Mesenchymal stem cell (in vitro differentiated cells and primary cell): ENCODE results near the gene KIAA0513.

Experiments used
- DNase-seq: peaks from one replicate; pipeline ENCODE4 v3.0.0-alpha.2; 2013
- H2AFZ ChIP-seq: one replicate; pipeline ENCODE4 v1.6.1; 2013; ENCODE audit warnings: low read depth, mild to moderate bottlenecking, control low read depth, inconsistent platforms, low read length, moderate library complexity
- H2AK5ac ChIP-seq: 2 replicates; pipeline ENCODE4 v1.6.1; 2013; ENCODE audit warnings: low read length, moderate library complexity, mild to moderate bottlenecking, inconsistent platforms; ENCODE audit not compliant: severe bottlenecking
- H2BK120ac ChIP-seq: one replicate; pipeline ENCODE4 v1.6.1; 2013; ENCODE audit warnings: low read depth, mild to moderate bottlenecking, inconsistent platforms, low read length, moderate library complexity
- H2BK12ac ChIP-seq, 2 experiments: one replicate each; pipeline ENCODE4 v1.6.1; 2013; ENCODE audit warnings: inconsistent platforms in 2 of 2, low read length in 2 of 2, mild to moderate bottlenecking in 2 of 2, moderate library complexity in 2 of 2, control low read depth in 1 of 2
- H2BK15ac ChIP-seq: one replicate; pipeline ENCODE4 v1.6.1; 2013; ENCODE audit warnings: mild to moderate bottlenecking, low read depth, inconsistent platforms; ENCODE audit not compliant: poor library complexity, severe bottlenecking
- H2BK5ac ChIP-seq: 2 replicates; pipeline ENCODE4 v1.6.1; 2013; ENCODE audit warnings: low read depth, mild to moderate bottlenecking, low read length, control low read depth, inconsistent platforms; ENCODE audit not compliant: poor library complexity, severe bottlenecking
- H3K14ac ChIP-seq, 2 experiments: one replicate each; pipeline ENCODE4 v1.6.1; 2013; ENCODE audit warnings: inconsistent platforms in 2 of 2, low read length in 2 of 2, control low read depth in 1 of 2, mild to moderate bottlenecking in 1 of 2, moderate library complexity in 1 of 2
- H3K18ac ChIP-seq, 2 experiments: one replicate each; pipeline ENCODE4 v1.6.1; 2013; ENCODE audit warnings: inconsistent platforms in 2 of 2, low read length in 2 of 2, control low read depth in 1 of 2, low read depth in 1 of 2, mild to moderate bottlenecking in 1 of 2
- H3K23ac ChIP-seq, 2 experiments: one replicate each; pipeline ENCODE4 v1.6.1; 2013; ENCODE audit warnings: inconsistent platforms in 2 of 2, low read length in 2 of 2, mild to moderate bottlenecking in 2 of 2, moderate library complexity in 2 of 2, control low read depth in 1 of 2
- H3K27ac ChIP-seq: 2 replicates; pipeline ENCODE4 v1.5.1; 2013; ENCODE audit warnings: mild to moderate bottlenecking, moderate library complexity, low read length, control low read depth, inconsistent platforms; ENCODE audit not compliant: poor library complexity, severe bottlenecking
- H3K27me3 ChIP-seq, 2 experiments: 2 replicates each; pipeline versions ENCODE4 v1.6.1 to v1.7.0; 2013; ENCODE audit warnings: low read length in 2 of 2, mild to moderate bottlenecking in 2 of 2, moderate library complexity in 2 of 2, control low read depth in 1 of 2, inconsistent platforms in 1 of 2; ENCODE audit not compliant: control insufficient read depth in 1 of 2, insufficient read depth in 1 of 2
- H3K36me3 ChIP-seq, 2 experiments: 2 replicates each; pipeline versions ENCODE4 v1.6.1 to v1.7.0; 2013; ENCODE audit warnings: low read length in 2 of 2, control low read depth in 1 of 2, inconsistent platforms in 1 of 2, low read depth in 1 of 2, mild to moderate bottlenecking in 1 of 2; ENCODE audit not compliant: insufficient read depth in 2 of 2, control insufficient read depth in 1 of 2
- H3K4ac ChIP-seq, 2 experiments: one replicate each; pipeline ENCODE4 v1.6.1; 2013; ENCODE audit warnings: inconsistent platforms in 2 of 2, low read length in 2 of 2, mild to moderate bottlenecking in 2 of 2, moderate library complexity in 2 of 2, control low read depth in 1 of 2, low read depth in 1 of 2
- H3K4me1 ChIP-seq: 2 replicates; pipeline ENCODE4 v1.6.1; 2013; ENCODE audit warnings: low read depth, low read length, control low read depth; ENCODE audit not compliant: control insufficient read depth, insufficient read depth
- H3K4me2 ChIP-seq: 2 replicates; pipeline ENCODE4 v1.6.1; 2013; ENCODE audit warnings: low read length, mild to moderate bottlenecking, inconsistent platforms; ENCODE audit not compliant: poor library complexity, severe bottlenecking
- H3K4me3 ChIP-seq, 2 experiments: 2 replicates each; pipeline versions ENCODE4 v1.5.1 to v1.7.0; 2013; ENCODE audit warnings: low read length in 2 of 2, mild to moderate bottlenecking in 2 of 2, control low read depth in 1 of 2, low read depth in 1 of 2; ENCODE audit not compliant: insufficient read depth in 1 of 2
- H3K79me1 ChIP-seq: replicated peaks from 2 replicates; pipeline ENCODE4 v1.6.1; 2013; ENCODE audit warnings: mild to moderate bottlenecking, control low read depth, low read length, inconsistent platforms; ENCODE audit not compliant: poor library complexity, severe bottlenecking
- H3K9ac ChIP-seq: 2 replicates; pipeline ENCODE4 v1.7.0; 2013; ENCODE audit warnings: mild to moderate bottlenecking, low read length, moderate library complexity
- H3K9me3 ChIP-seq: 2 replicates; pipeline ENCODE4 v1.7.0; 2013; ENCODE audit warnings: mild to moderate bottlenecking, low read length; ENCODE audit not compliant: control insufficient read depth
- H4K8ac ChIP-seq: one replicate; pipeline ENCODE4 v1.6.1; 2013; ENCODE audit warnings: inconsistent platforms, mild to moderate bottlenecking, low read length, moderate library complexity
- H4K91ac ChIP-seq: one replicate; pipeline ENCODE4 v1.6.1; 2013; ENCODE audit warnings: mild to moderate bottlenecking, low read length, inconsistent platforms
- WGBS: methylation state at CpG from one replicate; pipeline ENCODE4 v1.1.7; 2013; ENCODE audit warnings: mixed read lengths; 5-methylcytosine and 5-hydroxymethylcytosine counted together

KIAA0513 gene

DNA sequence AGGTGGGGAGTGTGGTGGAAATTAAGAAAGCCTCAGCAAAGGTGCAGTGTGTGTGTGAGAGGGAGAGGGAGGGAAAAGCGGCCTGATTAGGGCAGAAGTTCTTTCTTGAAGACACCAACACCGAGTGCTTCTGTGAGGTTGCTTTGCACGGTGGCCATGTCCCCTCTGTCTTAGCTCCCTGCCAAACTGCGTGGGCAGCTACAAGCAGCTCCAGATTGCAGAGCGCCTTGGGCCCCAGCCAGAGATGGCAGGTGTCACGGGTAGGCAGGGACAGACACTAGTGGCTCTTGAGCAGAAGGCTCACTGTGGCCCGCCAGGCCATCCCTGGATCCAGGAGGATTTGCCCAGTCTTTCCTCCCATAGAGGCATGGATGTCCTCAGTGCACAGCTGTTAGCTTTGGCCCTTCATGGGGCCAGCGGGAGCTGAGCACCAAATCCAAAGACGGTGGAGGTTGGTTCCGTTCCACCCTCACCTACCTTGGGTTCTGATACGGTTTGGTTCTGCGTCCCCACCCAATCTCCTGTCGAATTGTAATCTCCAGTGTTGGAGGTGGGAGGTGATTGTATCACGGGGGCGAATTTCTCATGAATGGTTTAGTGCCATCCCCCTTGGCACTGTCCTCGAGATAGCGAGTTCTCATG, 21.4 kb downstream of the KIAA0513 start:
- H2AK5ac ChIP-seq, result no peak overlapping the region
- 93% methylated on average over 17 of the region's 17 CpGs for WGBS
- peaks cover 2% of the 10 kb centered on the region for H3K79me1 ChIP-seq
- no peak overlapping the region for H3K4me2 ChIP-seq
- H3K36me3 ChIP-seq, result peaks cover 4 to 21% of the 10 kb centered on the region in 2 experiments
- no peak overlapping the region for H4K91ac ChIP-seq
- no peak for DNase-seq
- no peak overlapping the region for H2BK12ac ChIP-seq
- no peak overlapping the region for H4K8ac ChIP-seq
- no peak overlapping the region for H3K9ac ChIP-seq
- no peak overlapping the region for H3K27ac ChIP-seq
- peaks cover 0 to 12% of the 10 kb centered on the region in 2 experiments for H3K27me3 ChIP-seq
- peaks cover 3% of the 10 kb centered on the region for H3K4me1 ChIP-seq
- no peak overlapping the region for H3K4me3 ChIP-seq
- no peak overlapping the region for H2AFZ ChIP-seq
- H3K14ac ChIP-seq, result no peak overlapping the region
- no peak overlapping the region for H2BK15ac ChIP-seq
- H3K4ac ChIP-seq, result no peak overlapping the region
- H2BK5ac ChIP-seq, result no peak overlapping the region
- no peak overlapping the region for H3K23ac ChIP-seq
- H3K18ac ChIP-seq, result no peak overlapping the region
- no peak overlapping the region for H2BK120ac ChIP-seq
- no peaks in the 10 kb centered on the region for H3K9me3 ChIP-seq

DNA sequence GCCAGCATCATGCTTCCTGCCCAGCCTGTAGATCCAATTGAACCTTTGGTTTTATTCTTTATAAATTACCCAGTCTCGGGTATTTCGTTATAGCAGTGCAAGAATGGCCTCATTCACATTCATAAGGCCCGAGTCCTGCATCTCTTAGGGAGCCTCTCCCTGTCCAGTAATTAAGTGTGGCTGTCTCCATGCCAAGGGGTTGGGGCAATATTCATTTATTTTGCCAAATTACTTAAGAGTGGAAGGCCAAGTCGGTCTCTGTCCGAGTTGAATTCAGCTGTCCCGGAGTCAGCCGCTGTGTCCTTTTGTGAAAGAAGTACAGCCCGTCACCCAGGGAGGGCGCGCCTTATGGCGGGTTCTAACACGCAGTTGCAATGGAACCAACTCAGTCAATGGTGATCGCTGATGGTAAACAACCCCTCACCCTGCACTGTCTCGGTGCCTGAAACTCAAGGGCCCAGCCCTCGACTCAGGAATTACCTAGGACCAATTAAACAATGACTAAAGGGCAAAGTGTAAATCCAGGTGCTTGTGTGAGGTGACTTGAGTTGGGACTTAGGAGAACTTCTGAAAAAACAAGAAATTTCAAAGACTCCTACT, 22.2 kb downstream of the KIAA0513 start:
- Histone ChIP-seq H2BK12ac (no peak overlapping the region), H3K18ac (no peak overlapping the region), H2BK120ac (no peak overlapping the region)

GRCh38 chr16:85051067-85051581, 23.5 kb downstream of the KIAA0513 start:
- Histone ChIP-seq H4K8ac (no peak overlapping the region), H3K9ac (peak overlapping the region; percentile 70), H2BK12ac (no peak overlapping the region), H4K91ac (no peak overlapping the region), H3K79me1 (no peaks in the 10 kb centered on the region), H3K27ac (no peak overlapping the region), H3K4me2 (no peak overlapping the region), H3K4me3 (peak overlapping the region in 1 of 2 experiments; percentile 46), H3K18ac (no peak overlapping the region), H2AFZ (no peak overlapping the region), H3K9me3 (no peaks in the 10 kb centered on the region), H3K23ac (no peak overlapping the region), H2BK15ac (peak overlapping the region; percentile 60), H2BK5ac (no peak overlapping the region), H2BK120ac (no peak overlapping the region), H3K4me1 (peaks cover 10% of the 10 kb centered on the region), H3K14ac (no peak overlapping the region), H2AK5ac (no peak overlapping the region), H3K27me3 (peaks cover 0 to 11% of the 10 kb centered on the region in 2 experiments), H3K4ac (no peak overlapping the region), H3K36me3 (peaks cover 0 to 12% of the 10 kb centered on the region in 2 experiments)
- peak; percentile 16 for DNase-seq
- WGBS, result 62% methylated on average over 7 of the region's 8 CpGs

More for the DNA sequence above, 22.2 kb downstream of the KIAA0513 start:
- H2BK5ac ChIP-seq, result no peak overlapping the region
- H3K4me1 ChIP-seq, result peaks cover 3% of the 10 kb centered on the region
- peak overlapping the region in 1 of 2 experiments; percentile 14 for H3K23ac ChIP-seq
- no peak for DNase-seq
- H3K14ac ChIP-seq, result no peak overlapping the region
- H3K9ac ChIP-seq, result no peak overlapping the region
- no peak overlapping the region for H4K91ac ChIP-seq
- 88% methylated on average over 13 of the region's 15 CpGs for WGBS
- H3K9me3 ChIP-seq, result no peaks in the 10 kb centered on the region
- H4K8ac ChIP-seq, result no peak overlapping the region
- H3K4me3 ChIP-seq, result no peak overlapping the region
- H2AFZ ChIP-seq, result no peak overlapping the region
- H3K27me3 ChIP-seq, result peaks cover 0 to 12% of the 10 kb centered on the region in 2 experiments
- H3K79me1 ChIP-seq, result no peaks in the 10 kb centered on the region
- H3K4me2 ChIP-seq, result no peak overlapping the region
- no peak overlapping the region for H2BK15ac ChIP-seq
- H3K4ac ChIP-seq, result no peak overlapping the region
- no peak overlapping the region for H2AK5ac ChIP-seq
- H3K36me3 ChIP-seq, result peaks cover 4 to 18% of the 10 kb centered on the region in 2 experiments
- H3K27ac ChIP-seq, result no peak overlapping the region

GRCh38 chr16:85051683-85052082, 24.1 kb downstream of the KIAA0513 start:
- Histone ChIP-seq H3K4me2 (no peak overlapping the region), H2BK5ac (no peak overlapping the region), H3K36me3 (peaks cover 0 to 8% of the 10 kb centered on the region in 2 experiments), H3K4me3 (peak overlapping the region in 1 of 2 experiments; percentile 46), H4K91ac (no peak overlapping the region), H3K18ac (no peak overlapping the region), H3K9me3 (no peaks in the 10 kb centered on the region), H2AK5ac (no peak overlapping the region), H3K9ac (no peak overlapping the region), H3K79me1 (no peaks in the 10 kb centered on the region), H2AFZ (no peak overlapping the region), H2BK12ac (no peak overlapping the region), H2BK120ac (no peak overlapping the region), H3K27me3 (peaks cover 0 to 6% of the 10 kb centered on the region in 2 experiments), H3K4ac (no peak overlapping the region), H3K27ac (no peak overlapping the region), H3K4me1 (peaks cover 10% of the 10 kb centered on the region), H3K14ac (no peak overlapping the region), H2BK15ac (no peak overlapping the region), H4K8ac (no peak overlapping the region), H3K23ac (no peak overlapping the region)
- 92% methylated on average over 8 of the region's 8 CpGs for WGBS
- DNase-seq, result no peak
